HG03280 (cell line): ENCODE results near the gene C4BPB.

Experiments
- ATAC-seq: cut with Tn5 transposase; IDR thresholded peaks from one replicate; pipeline ENCODE4 v1.9.1; 2021; ENCODE audit warnings: mild to moderate bottlenecking, moderate library complexity; ENCODE audit not compliant: unreplicated experiment

The C4BPB gene

DNA sequence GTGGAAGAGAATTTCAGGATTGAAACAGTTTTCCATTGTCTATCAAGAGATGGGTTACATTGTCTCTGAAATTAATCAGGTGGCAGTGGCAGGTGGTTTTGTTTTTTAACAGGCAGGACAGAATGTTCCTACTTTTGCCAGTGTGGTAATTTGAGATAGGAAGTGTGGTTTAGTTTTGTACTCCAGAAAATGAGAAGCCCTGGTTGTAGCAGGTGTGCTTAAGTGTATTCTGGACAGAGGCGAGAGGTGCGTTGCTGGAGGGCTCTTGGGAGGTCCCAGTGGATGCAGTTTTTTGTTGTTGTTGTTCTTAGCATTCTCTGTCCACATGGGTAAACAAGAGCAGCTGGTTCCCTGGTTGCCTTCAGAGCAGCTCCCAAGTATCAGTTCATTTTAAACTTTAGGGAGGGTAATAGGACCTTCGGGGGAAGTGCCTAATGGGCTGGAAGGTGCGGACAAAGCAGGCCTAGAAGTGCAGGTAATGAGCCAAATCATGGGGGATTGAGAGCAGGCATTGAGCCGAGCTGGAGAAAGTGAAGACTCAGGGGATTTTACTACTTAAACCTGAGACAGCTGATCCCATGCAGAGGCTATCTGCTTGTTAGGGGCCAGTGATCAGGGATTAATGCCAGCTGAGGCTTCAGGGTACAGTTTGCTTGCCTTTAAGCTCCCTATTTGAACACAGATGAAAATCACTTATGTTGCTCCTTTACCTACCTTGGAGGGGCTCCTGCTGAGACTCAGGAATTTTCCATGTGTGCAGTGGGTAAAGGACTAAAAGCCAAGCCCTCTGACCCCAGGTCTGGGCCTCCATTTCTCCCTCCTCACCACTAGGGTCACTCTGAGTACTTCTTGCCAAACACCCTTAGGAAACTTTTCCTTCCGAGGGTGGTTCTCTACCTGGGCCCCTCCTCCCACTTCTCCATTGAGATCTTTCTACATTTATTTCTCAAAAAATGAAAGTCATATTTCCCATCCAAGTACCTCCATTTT, 29.5 kb upstream of the C4BPB start:
- no peak for ATAC-seq

DNA sequence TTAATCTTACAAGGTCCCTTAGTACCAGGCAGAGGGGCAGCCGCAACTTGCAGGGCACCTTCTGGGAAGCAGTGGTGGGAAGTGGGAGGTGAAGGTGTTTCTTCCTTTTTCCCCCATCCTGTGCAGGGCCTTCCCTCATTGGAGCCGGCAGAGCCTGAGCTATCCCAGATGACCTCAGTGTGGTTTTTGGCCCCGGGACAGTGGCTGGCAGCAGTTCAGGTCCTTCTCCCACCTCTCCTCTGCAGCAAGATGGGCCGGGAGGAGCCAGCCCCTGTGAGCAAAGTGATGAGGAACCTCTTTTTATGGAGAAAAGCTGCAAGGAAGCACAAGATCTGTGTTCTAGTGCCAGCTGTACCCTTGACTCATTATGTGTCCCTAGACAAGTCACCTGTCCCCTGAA, 28.8 kb upstream of the C4BPB start:
- ATAC-seq: no peak

DNA sequence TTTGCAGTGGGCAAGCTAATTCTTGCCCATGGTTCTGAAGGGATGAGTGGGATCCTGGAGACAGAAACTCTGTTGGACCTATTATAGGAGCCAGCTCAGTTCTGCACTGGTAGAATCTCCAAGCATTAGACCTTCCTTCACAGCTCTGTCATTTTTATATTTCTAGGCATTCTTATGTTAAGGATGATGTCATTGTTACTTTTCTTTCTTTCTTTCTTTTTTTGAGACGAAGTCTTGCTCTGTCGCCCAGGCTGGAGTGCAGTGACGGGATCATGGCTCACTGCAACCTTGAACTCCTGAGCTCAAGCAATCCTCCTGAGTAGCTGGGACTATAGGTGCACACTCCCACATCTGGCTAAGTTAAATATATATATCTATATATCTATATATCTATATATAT, 28.1 kb upstream of the C4BPB start:
- no peak for ATAC-seq

DNA sequence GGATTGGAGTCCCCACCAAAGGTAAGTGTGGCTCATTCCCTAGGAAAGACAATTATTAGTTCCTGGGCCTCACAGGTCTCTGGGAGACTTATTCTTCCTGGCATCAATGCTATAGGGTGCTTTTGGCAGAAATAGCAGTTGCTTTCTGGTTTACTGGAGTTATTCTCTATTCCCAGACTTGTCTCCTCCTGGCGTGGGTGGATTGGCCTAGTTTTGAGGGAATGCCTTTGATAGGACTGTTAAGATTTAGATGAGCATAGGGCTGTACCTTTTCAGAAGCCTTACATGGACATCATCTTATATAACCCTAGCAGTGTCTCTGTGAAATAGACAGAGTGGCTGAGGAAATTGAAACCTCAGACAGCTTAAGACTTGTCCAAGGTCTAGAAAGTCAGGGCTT, 26.6 kb upstream of the C4BPB start:
- no peak for ATAC-seq

DNA sequence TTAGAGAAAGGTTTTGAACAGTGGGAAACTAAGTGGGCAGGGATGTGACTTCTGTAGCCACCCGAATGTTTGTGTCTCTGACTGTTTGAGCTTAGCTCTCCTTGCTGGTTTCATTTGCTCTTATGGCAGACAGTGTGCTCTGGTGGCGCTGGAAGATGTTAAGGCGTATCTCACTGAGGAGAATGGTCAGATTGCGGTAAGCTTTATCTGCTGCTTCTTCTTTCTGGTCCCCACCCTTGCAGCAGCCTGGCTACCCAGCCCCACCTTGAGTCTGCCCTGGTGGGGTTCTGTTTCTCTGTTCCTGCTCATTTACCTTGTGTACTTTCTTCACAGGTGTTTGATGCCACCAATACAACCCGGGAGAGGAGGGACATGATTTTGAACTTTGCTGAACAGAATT, 25.6 kb upstream of the C4BPB start:
- no peak for ATAC-seq

DNA sequence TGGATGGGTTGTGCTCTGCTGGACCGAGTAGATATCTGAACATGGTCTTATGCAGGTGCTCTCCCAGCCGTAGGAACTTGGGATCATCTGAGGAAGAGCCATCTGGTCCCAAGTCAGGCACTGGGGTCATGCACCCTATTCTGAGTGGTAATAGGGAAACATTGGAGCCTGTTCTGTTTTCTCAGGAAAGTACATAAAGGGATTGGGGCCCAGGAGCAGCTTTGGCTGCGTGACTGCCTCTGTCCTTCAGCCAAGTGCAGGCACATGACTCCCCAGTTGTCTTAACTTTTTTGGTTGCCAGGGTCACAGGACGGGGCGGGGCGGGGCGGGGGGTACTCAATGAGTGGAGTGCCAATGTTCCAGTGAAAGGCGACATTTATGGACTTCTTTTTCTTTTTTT, 24.1 kb upstream of the C4BPB start:
- no peak for ATAC-seq

DNA sequence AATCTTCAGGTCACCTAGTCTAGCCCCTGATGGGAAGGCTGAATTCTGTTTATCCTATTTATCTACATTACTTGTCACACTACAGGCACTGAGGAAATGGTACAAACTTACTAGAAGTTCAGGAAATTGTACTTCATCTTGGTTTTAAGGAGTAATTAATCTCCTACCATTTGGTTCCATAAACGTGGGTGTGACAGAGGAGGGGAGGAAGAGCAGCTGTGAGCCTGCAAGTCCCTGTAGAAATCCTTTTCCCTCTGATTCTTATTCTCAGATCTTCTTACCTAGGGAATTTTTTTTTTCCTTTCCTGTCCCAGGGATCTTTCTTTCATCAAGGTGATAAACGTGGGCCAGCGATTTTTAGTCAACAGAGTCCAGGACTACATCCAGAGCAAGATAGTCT, 21.5 kb upstream of the C4BPB start:
- ATAC-seq: no peak

DNA sequence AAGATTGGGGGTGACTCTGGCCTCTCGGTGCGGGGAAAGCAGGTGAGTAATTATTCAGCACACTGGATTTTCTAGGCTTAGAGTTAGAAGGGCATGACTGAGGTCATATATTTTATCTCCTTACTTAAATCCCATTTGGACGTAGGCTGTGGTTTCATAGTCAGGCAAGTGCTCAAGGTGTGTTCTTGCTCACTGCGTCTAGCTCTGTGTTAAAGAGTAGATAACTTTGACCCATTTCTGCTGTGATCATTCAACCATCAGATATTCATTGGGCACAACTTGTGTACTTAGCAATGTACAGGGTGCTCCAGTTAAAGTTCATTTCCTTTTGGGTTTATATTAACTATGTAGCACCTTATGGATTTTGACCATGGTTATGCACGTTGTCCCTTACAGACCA, 21.0 kb upstream of the C4BPB start:
- ATAC-seq: no peak

DNA sequence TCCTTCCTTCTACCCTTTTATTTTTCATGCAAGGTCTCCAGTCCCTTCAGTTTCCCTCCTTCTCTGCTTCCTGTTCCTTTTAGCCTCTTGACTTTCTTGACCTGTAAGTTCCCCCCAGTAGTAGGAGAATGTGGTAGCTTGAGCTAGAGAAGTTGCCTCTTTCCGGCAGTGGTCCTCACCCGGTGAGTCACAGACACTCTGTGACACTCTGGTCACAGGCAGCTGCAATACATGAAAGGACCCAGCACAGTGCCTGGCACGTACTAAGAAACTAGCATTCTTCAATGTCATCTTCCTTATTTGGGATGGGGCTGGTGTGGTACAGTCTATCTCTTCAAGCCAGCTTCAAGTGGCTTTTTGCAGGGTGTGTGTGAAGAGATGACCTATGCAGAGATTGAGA, 19.6 kb upstream of the C4BPB start:
- no peak for ATAC-seq

DNA sequence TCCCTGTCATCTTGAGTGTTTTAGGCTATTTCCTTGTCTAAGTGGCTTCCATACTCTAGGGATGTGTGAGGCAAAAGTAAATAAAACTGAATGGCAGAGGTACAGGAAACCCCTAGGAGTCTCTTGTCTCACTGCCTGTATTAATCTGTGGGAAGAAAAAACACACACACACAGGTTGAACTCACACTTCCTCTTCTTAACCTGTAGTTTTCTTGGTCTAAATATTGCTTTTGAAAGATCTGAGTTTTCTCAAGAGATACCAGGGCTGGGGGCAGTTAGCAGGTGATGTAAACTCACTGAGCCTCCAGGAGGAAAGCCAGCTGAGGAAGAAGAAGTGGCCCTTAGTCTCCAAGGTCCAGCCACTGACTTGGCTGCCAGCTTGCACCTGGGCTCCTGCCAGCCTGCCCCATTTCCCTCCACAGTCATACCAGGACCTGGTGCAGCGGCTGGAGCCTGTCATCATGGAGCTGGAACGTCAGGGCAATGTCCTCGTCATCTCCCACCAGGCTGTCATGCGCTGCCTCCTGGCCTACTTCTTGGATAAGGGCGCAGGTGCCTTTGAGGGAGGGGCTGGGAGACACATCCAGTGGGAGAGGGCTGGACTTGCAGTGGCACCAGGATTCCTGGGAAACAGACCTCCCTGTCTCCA, 18.7 kb upstream of the C4BPB start:
- no peak for ATAC-seq

DNA sequence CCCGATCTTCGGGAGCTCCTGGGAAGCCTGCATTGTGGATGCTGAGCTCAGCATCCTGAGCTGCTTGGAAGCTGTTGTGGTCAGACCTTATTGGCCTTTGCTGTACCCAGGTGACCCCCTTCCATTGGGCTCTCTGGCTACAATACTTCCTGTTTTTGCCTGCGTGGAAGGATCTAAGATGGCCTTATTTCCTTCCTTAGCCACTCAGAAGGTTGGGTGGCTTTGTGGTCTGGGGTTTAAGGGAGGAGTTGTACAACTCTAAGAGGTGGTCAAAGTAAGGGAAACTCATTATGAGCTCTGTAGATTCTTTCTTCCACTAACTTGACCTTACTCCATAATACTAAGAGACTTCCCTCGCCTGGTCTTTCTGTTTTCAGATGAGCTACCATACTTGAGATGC, 17.8 kb upstream of the C4BPB start:
- no peak for ATAC-seq

DNA sequence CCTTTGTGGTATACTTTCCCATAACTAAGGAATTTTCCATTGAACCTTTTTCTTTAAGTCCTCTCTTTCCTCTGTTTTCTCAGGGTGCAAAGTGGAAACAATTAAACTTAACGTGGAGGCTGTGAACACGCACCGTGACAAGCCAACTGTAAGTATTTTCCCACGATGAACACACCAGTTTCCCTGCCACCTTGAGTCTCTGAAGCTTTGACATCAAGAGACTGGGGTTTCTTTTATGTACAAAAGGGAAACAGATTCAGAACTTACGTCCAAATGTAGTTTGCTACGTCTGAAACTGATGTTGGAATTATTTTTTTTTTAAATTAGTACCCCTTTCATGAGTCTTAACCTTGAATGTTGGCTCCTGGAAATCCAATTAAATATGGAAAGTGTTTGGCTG, 17.2 kb upstream of the C4BPB start:
- ATAC-seq: no peak

DNA sequence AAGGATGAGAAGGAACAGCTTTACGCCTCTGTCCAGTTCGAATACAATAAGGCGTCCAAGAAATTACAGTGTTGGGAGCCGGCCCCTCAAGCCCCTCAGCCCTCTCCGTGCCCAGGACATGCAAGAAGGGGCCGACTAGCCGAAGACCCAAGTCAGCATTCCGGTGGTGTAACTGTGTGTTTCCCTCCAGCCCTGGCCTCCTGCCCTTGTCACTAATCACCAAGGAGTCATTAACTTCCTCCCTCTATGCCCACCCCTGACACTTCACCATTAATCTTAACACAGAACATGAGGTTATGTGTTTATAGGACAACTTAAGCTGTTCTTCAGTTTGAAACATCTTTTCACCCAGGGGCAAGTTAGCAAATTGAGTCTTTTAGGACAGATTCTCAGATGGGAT, 16.4 kb upstream of the C4BPB start:
- ATAC-seq: no peak

DNA sequence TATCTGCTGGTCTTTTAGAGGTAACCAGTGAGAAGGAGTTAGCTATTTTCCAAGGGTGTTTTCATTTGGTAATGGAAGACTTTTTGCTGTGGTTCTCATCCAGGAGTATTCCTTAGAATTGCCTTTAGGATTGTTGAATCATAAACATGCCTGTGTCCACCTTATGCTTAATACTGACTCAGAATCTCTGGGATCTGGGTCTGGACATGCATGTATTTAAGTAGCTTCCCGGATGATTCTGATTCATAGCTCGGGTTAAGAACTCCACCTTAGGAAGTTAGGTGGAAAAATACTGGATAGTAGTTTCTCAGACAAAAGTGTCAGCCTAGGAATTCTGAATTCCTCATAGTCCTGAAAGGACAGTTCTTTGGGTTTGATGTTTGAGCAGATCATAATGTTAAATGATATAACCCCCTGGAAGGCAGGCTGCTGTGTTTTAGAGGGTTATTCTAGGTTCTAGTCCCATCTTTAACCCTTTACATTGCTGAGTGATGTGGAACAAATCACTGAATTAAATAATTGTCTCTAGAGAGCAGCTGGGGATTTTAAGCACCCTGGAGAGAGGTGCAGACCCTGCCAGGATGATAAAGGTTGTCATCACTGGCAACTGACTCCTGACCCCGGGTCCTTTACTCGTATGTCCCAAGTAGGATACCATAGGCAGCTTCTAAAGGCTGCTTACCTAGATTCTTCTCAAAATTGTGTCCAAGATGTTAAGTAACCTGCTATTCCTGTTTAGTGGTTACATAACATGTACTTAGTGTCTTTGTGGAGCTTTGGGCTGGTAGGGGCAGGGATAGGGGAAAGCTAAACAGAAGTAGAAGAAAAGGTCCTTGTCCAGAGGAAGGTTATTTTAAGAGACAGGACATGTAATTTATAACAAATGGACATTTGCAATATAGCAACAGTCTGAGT, 14.5 kb upstream of the C4BPB start:
- no peak for ATAC-seq

DNA sequence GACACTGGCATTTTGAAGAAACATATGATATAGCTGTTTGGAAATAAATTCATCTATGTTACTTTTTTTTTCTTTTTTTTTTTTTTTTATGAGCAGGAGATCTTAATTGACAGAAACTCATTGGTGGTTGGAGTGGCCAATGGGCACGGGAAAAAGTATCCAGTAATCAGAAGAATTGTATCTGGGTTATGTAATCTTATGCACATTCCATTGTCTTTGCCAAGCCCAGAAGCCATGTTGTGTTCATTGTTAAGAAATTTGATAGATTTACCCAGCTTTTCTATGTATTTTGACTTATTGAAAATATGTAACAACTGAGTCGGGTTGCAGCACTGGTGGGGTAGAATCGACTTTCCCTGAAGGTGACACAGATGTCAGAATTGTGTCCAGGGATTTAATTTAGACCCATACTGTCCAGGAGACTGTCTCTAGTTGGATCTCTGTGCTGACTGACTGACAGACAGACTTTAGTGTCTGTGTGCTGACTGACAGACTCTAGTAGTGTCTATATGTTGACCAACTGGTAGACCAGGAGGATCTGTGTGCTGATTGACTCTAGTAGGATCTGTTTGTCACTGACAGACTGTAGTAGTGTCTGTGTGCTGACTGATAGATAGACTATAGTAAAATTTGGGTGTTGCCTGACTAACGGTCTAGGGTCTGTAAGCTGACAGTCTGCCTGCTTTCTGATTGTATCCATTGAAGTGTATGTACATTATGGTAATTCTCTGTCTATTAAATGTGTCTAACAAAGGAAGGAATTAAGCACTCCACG, 12.3 kb upstream of the C4BPB start:
- ATAC-seq: no peak

DNA sequence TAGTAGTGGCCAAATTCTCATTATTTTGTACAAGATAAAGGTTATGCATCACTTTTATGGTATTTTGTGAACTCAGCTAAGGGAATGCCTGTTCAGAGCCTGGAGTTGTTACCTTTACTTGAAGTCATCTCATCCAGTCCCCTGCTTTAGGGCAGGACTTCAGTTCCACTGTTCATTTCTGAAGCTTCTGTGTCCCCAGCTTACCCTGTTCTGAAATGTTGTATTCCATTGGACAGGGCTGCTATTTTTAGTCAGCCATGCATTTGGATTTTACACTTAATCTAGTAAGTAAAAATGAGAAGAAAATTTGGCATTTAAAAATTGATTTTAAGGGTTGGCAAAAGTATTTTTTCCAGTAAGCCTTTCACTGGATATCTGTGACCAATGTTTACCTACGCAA, 11.6 kb upstream of the C4BPB start:
- no peak for ATAC-seq

DNA sequence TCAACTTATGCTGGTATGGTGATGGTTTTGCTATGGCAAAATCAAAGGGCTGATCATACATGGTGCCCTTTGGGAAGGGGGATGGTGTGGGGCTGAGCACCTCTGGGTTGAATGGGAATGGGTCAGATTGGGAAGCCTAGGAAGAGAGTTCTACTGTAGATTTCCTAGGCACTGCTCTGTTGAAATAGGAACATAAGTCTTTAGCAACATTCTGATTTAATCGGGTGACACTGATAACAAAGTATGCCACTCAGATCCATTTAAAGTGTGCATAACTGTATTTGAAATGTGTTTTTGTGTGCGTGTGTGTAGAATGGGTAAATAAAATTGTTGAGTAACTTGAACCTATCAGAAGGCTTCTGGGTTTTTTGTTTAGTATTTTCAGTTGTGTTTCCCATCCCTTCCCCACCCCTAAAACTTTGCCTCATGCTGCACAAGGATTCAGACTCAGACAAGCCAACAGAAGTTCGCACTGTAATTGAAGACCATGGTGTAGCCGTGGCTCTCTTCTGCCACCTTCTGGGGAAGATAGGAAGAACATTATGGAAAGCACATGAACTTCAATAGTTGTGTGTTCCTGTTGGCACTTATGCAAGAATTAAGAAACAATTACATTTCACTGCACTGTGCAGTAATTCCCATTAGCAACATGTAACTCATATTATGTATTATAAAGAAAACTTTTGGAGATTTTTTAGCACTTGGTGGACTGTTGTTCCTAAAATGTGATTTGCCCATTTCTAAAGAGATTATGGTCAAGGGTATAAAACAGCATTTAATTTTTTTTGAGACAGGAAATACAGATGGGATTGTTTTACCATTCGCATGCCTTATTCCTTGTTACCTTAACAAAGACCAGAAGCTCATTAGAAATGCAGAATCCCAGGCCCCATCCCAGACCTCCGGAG, 10.9 kb upstream of the C4BPB start:
- no peak for ATAC-seq

DNA sequence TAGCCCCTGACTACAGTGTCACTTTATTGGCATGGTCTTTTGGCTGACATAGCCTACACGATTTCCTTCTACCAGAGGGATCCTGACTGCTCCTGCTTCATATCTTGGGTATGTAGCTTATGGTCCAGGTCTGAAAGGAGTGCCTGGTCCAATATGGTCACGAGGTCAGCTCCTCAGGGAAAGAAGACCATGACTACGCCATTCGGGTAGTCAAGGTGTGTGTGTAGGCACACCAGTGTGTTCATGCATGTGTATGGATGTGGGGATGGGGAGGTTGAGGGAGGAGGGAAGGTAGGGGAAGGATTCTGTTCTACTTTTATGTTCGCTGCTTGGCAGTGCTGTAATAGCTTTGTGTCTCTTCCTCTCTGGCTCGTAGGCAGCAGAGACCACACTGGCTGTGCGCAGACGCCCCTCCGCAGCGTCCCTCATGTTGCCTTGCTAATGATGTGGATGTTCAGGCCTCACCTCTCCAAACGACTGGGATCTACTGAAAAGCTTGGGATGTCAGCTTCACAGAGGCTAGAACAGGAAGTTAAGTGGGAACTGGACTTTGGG, 10.0 kb upstream of the C4BPB start:
- no peak for ATAC-seq

DNA sequence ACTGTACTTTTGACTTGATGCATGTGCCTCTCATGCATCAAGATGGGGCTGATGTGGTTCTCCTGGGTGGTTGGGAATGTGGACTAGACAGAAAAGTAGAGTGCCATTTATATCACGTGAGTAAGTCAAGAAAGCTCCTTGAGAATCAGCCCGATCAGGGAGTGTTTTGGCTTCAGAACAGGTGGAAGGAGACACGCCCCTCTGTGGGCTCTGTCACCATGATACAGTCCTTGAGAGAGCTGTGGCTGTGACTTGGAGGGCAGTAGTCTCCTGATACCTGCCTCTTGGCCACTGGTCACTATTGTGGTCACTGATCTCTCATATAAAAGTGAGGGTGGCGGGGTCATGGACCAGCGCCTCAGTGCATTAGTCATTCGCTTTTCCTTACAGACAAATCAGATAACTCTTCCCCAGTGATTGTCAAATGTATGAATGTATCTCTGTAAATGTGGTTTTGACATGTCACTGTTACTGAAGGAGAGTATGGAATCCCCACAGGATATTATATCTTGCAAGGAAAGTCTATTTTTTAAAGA, 8.9 kb upstream of the C4BPB start:
- ATAC-seq: no peak
